SU-DHL-6 (cell line): ENCODE data around the gene CEACAM1.

Experiments used
- H2AFZ ChIP-seq: fragments of 200-600 bp; sonication (generic); 2 replicates; pipeline ENCODE4 v1.6.1; 2014; ENCODE audit warnings: low read depth, mild to moderate bottlenecking, moderate library complexity, mixed read lengths, antibody characterized with exemption, low read length; ENCODE audit not compliant: severe bottlenecking
- H3F3A ChIP-seq: fragments of 200-600 bp; shearing (Covaris generic); 2 replicates; pipeline ENCODE4 v1.6.0; 2016; ENCODE audit warnings: antibody characterized with exemption, mild to moderate bottlenecking; ENCODE audit not compliant: insufficient read depth
- H3K27ac ChIP-seq: fragments of 200-600 bp; sonication (generic); 2 replicates; pipeline ENCODE4 v1.5.1; 2016; ENCODE audit warnings: low read depth, mild to moderate bottlenecking, low read length, moderate library complexity, mixed read lengths
- H3K27me3 ChIP-seq: fragments of 200-600 bp; sonication (generic), shearing (Covaris generic); 2 replicates; pipeline ENCODE4 v1.6.0; 2014; ENCODE audit warnings: mild to moderate bottlenecking, low read length
- H3K36me3 ChIP-seq: fragments of 200-600 bp; sonication (generic); 2 replicates; pipeline ENCODE4 v1.6.1; 2014; ENCODE audit warnings: mild to moderate bottlenecking, low read length, mixed read lengths
- H3K4me2 ChIP-seq: fragments of 300-600, 200-600 bp; shearing (Covaris generic), sonication (generic); 2 replicates; pipeline ENCODE4 v1.6.0; 2014; ENCODE audit warnings: low read length, low read depth, mild to moderate bottlenecking; ENCODE audit not compliant: poor library complexity, severe bottlenecking
- H3K4me3 ChIP-seq: fragments of 200-600 bp; sonication (generic); 2 replicates; pipeline ENCODE4 v1.5.1; 2014; ENCODE audit warnings: antibody characterized with exemption, low read length, mild to moderate bottlenecking, mixed read lengths; ENCODE audit not compliant: insufficient read depth, poor library complexity, severe bottlenecking
- H3K79me2 ChIP-seq: fragments of 200-600 bp; sonication (generic); 2 replicates; pipeline ENCODE4 v1.6.1; 2014; ENCODE audit warnings: mild to moderate bottlenecking, low read length, moderate library complexity; ENCODE audit not compliant: insufficient read depth
- H3K9ac ChIP-seq: fragments of 200-600 bp; sonication (generic); 2 replicates; pipeline ENCODE4 v1.7.0; 2014; ENCODE audit warnings: mild to moderate bottlenecking, low read length
- H3K9me2 ChIP-seq: fragments of 200-600 bp; sonication (generic); replicated peaks from 2 replicates; pipeline ENCODE4 v1.6.1; 2014; ENCODE audit warnings: low read length; ENCODE audit not compliant: insufficient read depth
- H3K9me3 ChIP-seq: fragments of 200-600 bp; sonication (generic); 2 replicates; pipeline ENCODE4 v1.6.1; 2014; ENCODE audit warnings: low read length, mixed read lengths; ENCODE audit not compliant: insufficient read depth
- H4K20me1 ChIP-seq: fragments of 200-600 bp; sonication (generic); 2 replicates; pipeline ENCODE4 v1.6.1; 2014; ENCODE audit warnings: low read depth, mild to moderate bottlenecking, antibody characterized with exemption, low read length, moderate library complexity, mixed read lengths
- CTCF ChIP-seq: fragments of 200-600 bp; sonication (generic); IDR thresholded peaks from one replicate; pipeline ENCODE4 v1.5.1; 2017; ENCODE audit warnings: antibody characterized with exemption, mild to moderate bottlenecking, low read length, moderate library complexity; ENCODE audit not compliant: insufficient read depth, poor library complexity, severe bottlenecking
- EZH2phosphoT487 ChIP-seq: fragments of 200-600 bp; sonication (generic), shearing (Covaris generic); conservative IDR thresholded peaks from 2 replicates; pipeline ENCODE4 v1.6.1; 2018; ENCODE audit warnings: mild to moderate bottlenecking, antibody characterized with exemption, low read length, moderate library complexity, mixed read lengths

CEACAM1 gene

GRCh38 chr19:42480335-42481095, 47.8 kb downstream of the CEACAM1 start:
- TF ChIP-seq CTCF: no peak
- TF ChIP-seq EZH2phosphoT487: no peak
- H3K4me3 ChIP-seq: no peak overlapping the region
- H3K4me2 ChIP-seq: no peak overlapping the region

GRCh38 chr19:42479736-42480135, 48.5 kb downstream of the CEACAM1 start:
- Histone ChIP-seq H3K9me3 (no peaks in the 10 kb centered on the region), H3K27me3 (no peaks in the 10 kb centered on the region), H3K27ac (no peak overlapping the region), H3K79me2 (no peaks in the 10 kb centered on the region), H3K4me3 (no peak overlapping the region), H4K20me1 (no peaks in the 10 kb centered on the region), H3F3A (no peaks in the 10 kb centered on the region), H3K9me2 (no peaks in the 10 kb centered on the region), H3K4me2 (no peak overlapping the region), H3K36me3 (no peaks in the 10 kb centered on the region), H3K9ac (no peak overlapping the region), H2AFZ (no peak overlapping the region)
- no peak for TF ChIP-seq CTCF
- no peak for TF ChIP-seq EZH2phosphoT487

More at GRCh38 chr19:42480335-42481095, 47.8 kb downstream of the CEACAM1 start:
- H3K27ac ChIP-seq: no peak overlapping the region
- no peaks in the 10 kb centered on the region for H3F3A ChIP-seq
- H3K27me3 ChIP-seq: no peaks in the 10 kb centered on the region
- H3K9me3 ChIP-seq: no peaks in the 10 kb centered on the region
- no peaks in the 10 kb centered on the region for H4K20me1 ChIP-seq
- H3K9ac ChIP-seq: no peak overlapping the region
- no peaks in the 10 kb centered on the region for H3K36me3 ChIP-seq
- no peaks in the 10 kb centered on the region for H3K79me2 ChIP-seq
- no peak overlapping the region for H2AFZ ChIP-seq
- H3K9me2 ChIP-seq: no peaks in the 10 kb centered on the region

DNA sequence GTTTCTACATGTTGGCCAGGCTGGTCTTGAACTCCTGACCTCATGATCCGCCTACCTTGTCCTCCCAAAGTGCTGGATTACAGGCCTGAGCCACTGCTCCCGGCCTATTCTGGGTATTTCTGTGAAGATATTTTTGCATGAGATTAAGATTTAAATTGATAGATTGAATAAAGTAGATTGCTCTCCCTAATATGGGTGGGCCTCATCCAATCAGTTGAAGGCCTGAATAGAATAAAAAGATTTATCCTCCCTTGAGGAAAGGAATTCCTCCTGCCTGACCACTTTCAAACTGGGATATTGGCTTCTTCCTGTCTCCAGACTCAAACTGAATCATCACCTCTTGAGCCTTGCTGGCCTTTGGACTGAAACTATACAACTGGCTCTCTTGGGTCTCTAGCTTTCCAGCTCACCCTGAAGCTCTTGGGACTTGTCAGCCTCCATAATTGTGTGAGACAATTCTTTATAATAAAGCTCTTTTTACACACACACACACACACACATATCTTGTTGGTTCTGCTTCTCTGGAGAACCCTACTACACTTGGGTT, 49.4 kb downstream of the CEACAM1 start:
- Histone ChIP-seq H3F3A (no peaks in the 10 kb centered on the region), H3K27ac (no peak overlapping the region), H3K27me3 (no peaks in the 10 kb centered on the region), H3K9me2 (no peaks in the 10 kb centered on the region), H2AFZ (no peak overlapping the region), H3K9me3 (no peaks in the 10 kb centered on the region), H3K4me2 (no peak overlapping the region), H4K20me1 (no peaks in the 10 kb centered on the region), H3K9ac (no peak overlapping the region), H3K79me2 (no peaks in the 10 kb centered on the region), H3K4me3 (no peak overlapping the region), H3K36me3 (no peaks in the 10 kb centered on the region)
- no peak for TF ChIP-seq CTCF
- TF ChIP-seq EZH2phosphoT487: no peak
